C4-2B (cell line): ENCODE measurements around the gene CDC14A.
"Not testable (repeated sequence)": the region's sequence is repeated elsewhere in the genome, so short reads cannot be mapped to it uniquely, and the experiment has no call there.

Experiments
- H3K27ac ChIP-seq: fragments of 450-650 bp; 2 replicates; pipeline ENCODE4 v1.5.1; 2017
- CTCF ChIP-seq: fragments of 450-650 bp; conservative IDR thresholded peaks from 2 replicates; pipeline ENCODE4 v1.5.1; 2017; ENCODE audit warnings: mild to moderate bottlenecking
- ZFX ChIP-seq: fragments of 450-650 bp; IDR thresholded peaks from 2 replicates; pipeline ENCODE4 v1.6.1; 2017

Gene CDC14A

GRCh38 chr1:100398648-100399047 lies 46.3 kb downstream of the CDC14A start:
- TF ChIP-seq ZFX (no peak), CTCF (no peak)
- no peak overlapping the region for H3K27ac ChIP-seq

GRCh38 chr1:100400404-100400803 lies 48.1 kb downstream of the CDC14A start:
- no peak for TF ChIP-seq CTCF
- no peak for TF ChIP-seq ZFX
- no peak overlapping the region for H3K27ac ChIP-seq

DNA sequence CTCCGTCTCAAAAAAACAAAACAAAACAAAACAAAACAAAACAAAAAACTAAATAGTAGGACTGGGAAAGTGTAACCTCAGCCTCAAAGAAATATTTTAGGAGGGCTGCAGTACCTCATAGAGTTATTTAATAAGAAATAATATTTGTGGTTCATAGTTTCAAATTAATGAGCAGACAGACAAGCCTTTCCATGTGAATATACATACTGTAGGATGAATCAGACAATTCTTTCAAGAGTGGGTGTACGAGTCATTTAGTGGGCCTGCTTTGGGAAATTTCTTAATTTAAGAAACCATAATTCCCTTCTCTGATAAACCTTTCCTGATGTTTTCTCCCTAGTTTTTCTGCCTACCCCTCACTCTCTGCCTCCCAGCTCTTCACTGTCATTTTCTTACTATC lies 52.5 kb downstream of the CDC14A start:
- no peak for TF ChIP-seq CTCF
- no peak for TF ChIP-seq ZFX
- no peak overlapping the region for H3K27ac ChIP-seq

DNA sequence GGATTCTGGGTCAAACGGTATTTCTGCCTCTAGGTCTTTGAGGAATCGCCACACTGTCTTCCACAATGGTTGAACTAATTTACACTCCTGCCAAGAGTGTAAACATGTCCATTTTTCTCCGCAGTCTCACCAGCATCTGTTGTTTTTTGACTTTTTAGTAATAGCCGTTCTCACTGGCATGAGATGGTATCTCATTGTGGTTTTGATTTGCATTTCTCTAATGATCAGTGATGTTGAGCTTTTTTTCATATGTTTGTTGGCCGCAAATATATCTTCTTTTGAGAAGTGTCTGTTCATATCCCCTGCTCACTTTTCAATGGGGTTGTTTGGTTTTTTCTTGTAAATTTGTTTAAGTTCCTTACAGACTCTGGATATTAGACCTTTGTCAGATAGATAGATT lies 53.6 kb downstream of the CDC14A start:
- H3K27ac ChIP-seq: not testable (repeated sequence)

GRCh38 chr1:100407390-100407789 lies 55.1 kb downstream of the CDC14A start:
- H3K27ac ChIP-seq: not testable (repeated sequence)

GRCh38 chr1:100411019-100411418 lies 58.7 kb downstream of the CDC14A start:
- no peak overlapping the region for H3K27ac ChIP-seq
- TF ChIP-seq ZFX (no peak), CTCF (no peak)

GRCh38 chr1:100411574-100411973 lies 59.3 kb downstream of the CDC14A start:
- TF ChIP-seq CTCF (no peak), ZFX (no peak)
- H3K27ac ChIP-seq: no peak overlapping the region

DNA sequence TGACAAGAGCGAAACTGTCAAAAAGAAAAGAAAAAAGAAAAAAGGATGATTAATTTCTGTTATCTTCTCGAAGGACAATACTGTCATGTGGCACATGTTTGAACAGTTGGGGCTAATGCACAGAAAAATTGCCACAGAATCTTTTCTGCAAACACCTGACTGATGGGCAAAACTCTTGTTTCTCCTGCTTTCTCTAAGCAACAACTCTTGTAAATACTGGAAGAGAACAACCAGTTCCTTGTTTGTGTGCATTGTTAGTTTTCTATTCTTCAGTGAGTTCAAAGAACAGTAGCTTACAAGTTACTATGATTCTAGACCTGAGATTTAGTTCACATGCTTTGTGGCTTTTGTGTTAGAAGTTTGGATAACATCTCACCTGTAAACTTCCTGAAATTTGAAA lies 60.7 kb downstream of the CDC14A start:
- TF ChIP-seq ZFX (no peak), CTCF (no peak)
- H3K27ac ChIP-seq: no peak overlapping the region
